Muscle layer of duodenum (tissue), 2 donors: ENCODE measurements around the gene HOXC4.

ENCODE experiments used
- H3K27ac ChIP-seq: one replicate; pipeline ENCODE4 v1.7.0; 2013; ENCODE audit warnings: mild to moderate bottlenecking, low read length
- H3K27me3 ChIP-seq: one replicate; pipeline ENCODE4 v1.7.0; 2013; ENCODE audit warnings: low read depth, mild to moderate bottlenecking, control low read depth, low read length
- H3K36me3 ChIP-seq, 2 donors: one replicate each; pipeline ENCODE4 v1.7.0; 2013; ENCODE audit warnings: low read length in 2 of 2, control low read depth in 1 of 2, mild to moderate bottlenecking in 1 of 2; ENCODE audit not compliant: insufficient read depth in 2 of 2, control insufficient read depth in 1 of 2
- H3K4me1 ChIP-seq, 2 donors: one replicate each; pipeline ENCODE4 v1.7.0; 2013; ENCODE audit warnings: low read length in 2 of 2, mild to moderate bottlenecking in 2 of 2, control low read depth in 1 of 2, moderate library complexity in 1 of 2; ENCODE audit not compliant: insufficient read depth in 2 of 2, control insufficient read depth in 1 of 2
- H3K4me3 ChIP-seq, 2 donors: one replicate each; pipeline ENCODE4 v1.7.0; 2013; ENCODE audit warnings: low read length in 2 of 2, low read depth in 1 of 2, mild to moderate bottlenecking in 1 of 2
- H3K9me3 ChIP-seq, 2 donors: one replicate each; pipeline ENCODE4 v1.7.0; 2013; ENCODE audit warnings: low read length in 2 of 2, control low read depth in 1 of 2, mild to moderate bottlenecking in 1 of 2; ENCODE audit not compliant: control insufficient read depth in 1 of 2
- donor health status: healthy.

The HOXC4 gene

GRCh38 chr12:54025499-54026405 lies 27.9 kb upstream of the HOXC4 start:
- Histone ChIP-seq H3K9me3 (no peaks in the 10 kb centered on the region), H3K36me3 (no peaks in the 10 kb centered on the region), H3K4me1 (peaks cover 0 to 3% of the 10 kb centered on the region in 2 donors), H3K27ac (no peak overlapping the region), H3K4me3 (no peak overlapping the region), H3K27me3 (peaks cover 86% of the 10 kb centered on the region)

- Histone ChIP-seq H3K27ac (no peak overlapping the region), H3K27me3 (peaks cover 84% of the 10 kb centered on the region), H3K36me3 (no peaks in the 10 kb centered on the region), H3K9me3 (no peaks in the 10 kb centered on the region), H3K4me3 (no peak overlapping the region), H3K4me1 (peaks cover 0 to 3% of the 10 kb centered on the region in 2 donors)
Measured at GRCh38 chr12:54026640-54027441, 26.8 kb upstream of the HOXC4 start.

GRCh38 chr12:54027442-54027786 lies 26.2 kb upstream of the HOXC4 start:
- peaks cover 0 to 3% of the 10 kb centered on the region in 2 donors for H3K4me1 ChIP-seq
- peaks cover 83% of the 10 kb centered on the region for H3K27me3 ChIP-seq
- no peak overlapping the region for H3K27ac ChIP-seq
- no peaks in the 10 kb centered on the region for H3K36me3 ChIP-seq
- no peaks in the 10 kb centered on the region for H3K9me3 ChIP-seq
- H3K4me3 ChIP-seq = no peak overlapping the region

GRCh38 chr12:54028314-54029201 lies 25.1 kb upstream of the HOXC4 start, which contains the start of gene HOXC6:
HOXC6 (plus strand) TSS chr12:54028440; CDS start chr12:54028522, 82 bp downstream.
- Histone ChIP-seq H3K36me3 (no peaks in the 10 kb centered on the region), H3K27ac (no peak within 1 kb of the TSS), H3K9me3 (no peaks in the 10 kb centered on the region), H3K4me1 (peaks cover 0 to 3% of the 10 kb centered on the region in 2 donors), H3K4me3 (peak within 1 kb of the TSS; percentile 8 to 39), H3K27me3 (peaks cover 81% of the 10 kb centered on the region)

- Histone ChIP-seq H3K4me1 (peaks cover 3 to 8% of the 10 kb centered on the region in 2 donors), H3K36me3 (no peaks in the 10 kb centered on the region), H3K27me3 (peaks cover 69% of the 10 kb centered on the region), H3K4me3 (peak overlapping the region in 1 of 2 donors; percentile 35), H3K27ac (no peak overlapping the region), H3K9me3 (no peaks in the 10 kb centered on the region)
Measured at GRCh38 chr12:54029529-54030441, 23.9 kb upstream of the HOXC4 start.

- Histone ChIP-seq H3K27me3 (peaks cover 72% of the 10 kb centered on the region), H3K27ac (no peak overlapping the region), H3K4me3 (no peak overlapping the region), H3K9me3 (no peaks in the 10 kb centered on the region), H3K36me3 (no peaks in the 10 kb centered on the region), H3K4me1 (peaks cover 3 to 8% of the 10 kb centered on the region in 2 donors)
Measured at GRCh38 chr12:54030442-54030801, 23.2 kb upstream of the HOXC4 start.

- no peaks in the 10 kb centered on the region for H3K36me3 ChIP-seq
- no peak overlapping the region for H3K4me3 ChIP-seq
- H3K4me1 ChIP-seq = peaks cover 3 to 8% of the 10 kb centered on the region in 2 donors
- H3K27ac ChIP-seq = no peak overlapping the region
- no peaks in the 10 kb centered on the region for H3K9me3 ChIP-seq
- peaks cover 68% of the 10 kb centered on the region for H3K27me3 ChIP-seq
Measured at GRCh38 chr12:54030889-54031471, 22.7 kb upstream of the HOXC4 start.

- H3K4me3 ChIP-seq = no peak overlapping the region
- H3K27ac ChIP-seq = no peak overlapping the region
- H3K4me1 ChIP-seq = peaks cover 3 to 8% of the 10 kb centered on the region in 2 donors
- H3K9me3 ChIP-seq = no peaks in the 10 kb centered on the region
- no peaks in the 10 kb centered on the region for H3K36me3 ChIP-seq
- H3K27me3 ChIP-seq = peaks cover 63% of the 10 kb centered on the region
Measured at GRCh38 chr12:54031480-54031879, 22.2 kb upstream of the HOXC4 start.

GRCh38 chr12:54032086-54032619 lies 21.5 kb upstream of the HOXC4 start:
- Histone ChIP-seq H3K27ac (no peak overlapping the region), H3K27me3 (peaks cover 58% of the 10 kb centered on the region), H3K4me3 (no peak overlapping the region), H3K9me3 (no peaks in the 10 kb centered on the region), H3K4me1 (peaks cover 3 to 8% of the 10 kb centered on the region in 2 donors), H3K36me3 (no peaks in the 10 kb centered on the region)
